ENCODE data around the gene DGCR8.

- no peak for TF ChIP-seq CTCF (IDR thresholded peaks at IDR 0.05; ENCODE audit: low read depth, low read length, poor library complexity, severe bottlenecking)
- no peak for TF ChIP-seq EZH2phosphoT487 (IDR thresholded peaks at IDR 0.05; ENCODE audit: borderline replicate concordance, low read length)
Measured at GRCh38 chr22:20123366-20124082, 43.5 kb downstream of the DGCR8 start.

Measured in DOHH2 (cell line).